Gastroesophageal sphincter (tissue), 3 donors: ENCODE data around the gene AUNIP.

Experiments used
- CTCF ChIP-seq, 4 experiments: fragments of 200-600 bp in 2 of 4; fragments of 450-650 bp in 2 of 4; sonication (generic) in 1 of 4; IDR thresholded peaks; one replicate each; pipeline ENCODE4 v1.5.1; 2017 to 2019; ENCODE audit warnings: antibody characterized with exemption in 4 of 4, mild to moderate bottlenecking in 2 of 4, moderate library complexity in 2 of 4
- EP300 ChIP-seq: sonication (generic); formaldehyde crosslinking; IDR thresholded peaks from one replicate; pipeline ENCODE4 v1.6.1; 2017; ENCODE audit warnings: antibody characterized with exemption, mild to moderate bottlenecking
- POLR2A ChIP-seq, 2 donors: fragments of 450-650 bp; IDR thresholded peaks; one replicate each; pipeline ENCODE4 v1.6.1; 2017; ENCODE audit warnings: antibody characterized with exemption in 2 of 2, mild to moderate bottlenecking in 2 of 2, moderate library complexity in 1 of 2
- POLR2AphosphoS5 ChIP-seq: sonication (generic); formaldehyde crosslinking; IDR thresholded peaks from one replicate; pipeline ENCODE4 v1.6.1; 2017; ENCODE audit warnings: antibody characterized with exemption

GRCh38 chr1:25875154-25875855, 16.0 kb upstream of the AUNIP start, which contains the start of gene PAQR7:
- TF ChIP-seq POLR2A (IDR thresholded peaks at IDR 0.05) (peak; percentile 66 to 72), CTCF (IDR thresholded peaks at IDR 0.05) (no peak), POLR2AphosphoS5 (peak; percentile 71), EP300 (no peak)
